Pancreas (tissue), 10 donors: ENCODE data around the gene DIDO1. TPM values are rescaled to one million over a fixed set of nuclear protein-coding genes. Genes with fewer than 3 reads are reported as not detected.

Experiments used
- ATAC-seq, 4 donors: fragments of 200-7000 bp; cut with Tn5 transposase; one replicate each; pipeline versions ENCODE4 v1.8.0 to v1.9.1; 2020; ENCODE audit warnings: mild to moderate bottlenecking in 4 of 4, moderate library complexity in 4 of 4
- DNase-seq, 6 donors: peaks; one replicate each; pipeline ENCODE4 v3.0.0-alpha.2; 2020
- FAIRE-seq: peaks from 2 replicates; lab custom pipeline; 2012; peaks lifted over from hg19 to GRCh38; lab: Jason Lieb, UNC
- H3K27ac ChIP-seq, 4 donors: fragments of 200-600 bp; sonication (generic); 1 replicate in 3 of 4; 2 replicates in 1 of 4; pipeline versions ENCODE4 v1.5.0 to v1.8.0; 2020
- H3K27me3 ChIP-seq, 4 donors: fragments of 200-600 bp; one replicate each; pipeline ENCODE4 v1.8.0; 2021
- H3K36me3 ChIP-seq, 3 donors: fragments of 200-600 bp; sonication (generic) in 1 of 3; one replicate each; pipeline versions ENCODE4 v1.5.0 to v1.8.0; 2020 to 2021
- H3K4me1 ChIP-seq, 3 donors: fragments of 200-600 bp; one replicate each; pipeline ENCODE4 v1.8.0; 2021
- H3K4me3 ChIP-seq, 4 donors: fragments of 200-600 bp; sonication (generic) in 2 of 4; one replicate each; pipeline versions ENCODE4 v1.5.0 to v1.8.0; 2020 to 2021
- H3K9me3 ChIP-seq, 4 donors: fragments of 200-600 bp; one replicate each; pipeline ENCODE4 v1.8.0; 2021
- CTCF ChIP-seq, 4 donors: fragments of 200-600 bp; sonication (generic) in 3 of 4; IDR thresholded peaks; one replicate each; pipeline versions ENCODE4 v1.5.0 to v1.8.0; 2021; ENCODE audit warnings: antibody characterized with exemption in 4 of 4
- WGBS, 2 donors: extraction: QIAGEN DNeasy Blood & Tissue Kit; methylation state at CpG; one replicate each; pipeline ENCODE4 v1.1.7; 2013; 5-methylcytosine and 5-hydroxymethylcytosine counted together
- intact Hi-C, 3 donors: fragments of 100-400 bp; cut with DNase I; formaldehyde crosslinking; loops; one replicate each; pipeline versions ENCODE4 v1.11.1 to v1.14.2; 2022
- polyA plus RNA-seq, 2 donors: library from polyadenylated mRNA; stranded (reverse); fragments of 200-250 nt; gene quantifications; one replicate each; pipeline ENCODE4 v1.2.3, GENCODE V29; 2013
- total RNA-seq, 6 donors: library from RNA; stranded (reverse); fragmentation: NEBNext Ultra II Directional in 4 of 6; extraction: Animal tissue kit (Norgen Biotek cat#: 25700) in 4 of 6; gene quantifications; one replicate each; pipeline versions ENCODE4 v1.2.1 to v1.2.4, GENCODE V29; 2021 to 2023
- donor health status: healthy with polysubstance abuse.
- donor health status: DM: no; HTN: no; CAD: no; lungs with moderate emphysema.
- donor health status: DM: no; HTN: no; CAD: no.
- donor health status: control.
- donor health status: control.
- donor health status: Bipolar disorder and iron deficiency.
- donor health status: DM: yes; HTN: yes; CAD: no.
- donor health status: DM: no; HTN: no; CAD: no.
- donor health status: DM: no; HTN: no; CAD: no.
- donor health status: DM: yes; HTN: yes; CAD: no.

Gene DIDO1
- total and polyA plus RNA-seq, 8 donors = 16.7 to 29.8 (median 18.5) TPM

GRCh38 chr20:62965363-62965771 lies 39.1 kb upstream of the DIDO1 start:
- no peaks in the 10 kb centered on the region for H3K27me3 ChIP-seq
- H3K4me3 ChIP-seq = no peak overlapping the region
- H3K27ac ChIP-seq = no peak overlapping the region
- WGBS, 2 donors = 76 to 84% methylated on average over 16 to 19 of the region's 19 CpGs
- intact Hi-C loops = no loop called here
- DNase-seq (peak in 1 of 6 donors; percentile 40), ATAC-seq (no peak), FAIRE-seq (no peak)
- H3K9me3 ChIP-seq = no peaks in the 10 kb centered on the region
- H3K36me3 ChIP-seq = no peaks in the 10 kb centered on the region
- no peak for TF ChIP-seq CTCF (IDR thresholded peaks at IDR 0.05)
- H3K4me1 ChIP-seq = no peaks in the 10 kb centered on the region

DNA sequence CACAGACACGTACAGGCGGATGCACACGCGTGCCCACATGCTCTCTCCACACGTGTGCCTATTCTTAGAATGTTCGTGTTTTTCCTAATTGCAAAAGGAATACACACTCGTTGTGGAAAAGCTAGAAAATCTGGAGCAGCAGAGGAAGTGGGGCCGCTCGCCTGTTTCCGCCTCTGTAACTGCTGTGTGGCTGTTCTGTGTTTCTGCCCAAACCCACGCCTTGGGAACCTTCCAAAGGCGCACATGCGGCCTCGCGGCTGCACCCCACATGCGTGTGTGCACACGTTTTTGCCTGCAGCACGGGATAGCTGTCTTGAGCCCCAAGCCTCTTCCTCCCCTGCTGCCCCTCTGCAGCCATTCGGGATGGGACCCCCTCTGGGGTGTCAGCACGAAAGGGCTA lies 38.4 kb upstream of the DIDO1 start:
- no peak for FAIRE-seq
- no peaks in the 10 kb centered on the region for H3K9me3 ChIP-seq
- TF ChIP-seq CTCF (IDR thresholded peaks at IDR 0.05) = no peak
- no peaks in the 10 kb centered on the region for H3K4me1 ChIP-seq
- H3K27me3 ChIP-seq = no peaks in the 10 kb centered on the region
- H3K4me3 ChIP-seq = no peak overlapping the region
- ATAC-seq = no peak
- no peaks in the 10 kb centered on the region for H3K36me3 ChIP-seq
- intact Hi-C loops = no loop called here
- DNase-seq = peak in 1 of 6 donors; percentile 38
- H3K27ac ChIP-seq = no peak overlapping the region
- 66 to 78% methylated on average over 20 of the region's 20 CpGs for WGBS, 2 donors

DNA sequence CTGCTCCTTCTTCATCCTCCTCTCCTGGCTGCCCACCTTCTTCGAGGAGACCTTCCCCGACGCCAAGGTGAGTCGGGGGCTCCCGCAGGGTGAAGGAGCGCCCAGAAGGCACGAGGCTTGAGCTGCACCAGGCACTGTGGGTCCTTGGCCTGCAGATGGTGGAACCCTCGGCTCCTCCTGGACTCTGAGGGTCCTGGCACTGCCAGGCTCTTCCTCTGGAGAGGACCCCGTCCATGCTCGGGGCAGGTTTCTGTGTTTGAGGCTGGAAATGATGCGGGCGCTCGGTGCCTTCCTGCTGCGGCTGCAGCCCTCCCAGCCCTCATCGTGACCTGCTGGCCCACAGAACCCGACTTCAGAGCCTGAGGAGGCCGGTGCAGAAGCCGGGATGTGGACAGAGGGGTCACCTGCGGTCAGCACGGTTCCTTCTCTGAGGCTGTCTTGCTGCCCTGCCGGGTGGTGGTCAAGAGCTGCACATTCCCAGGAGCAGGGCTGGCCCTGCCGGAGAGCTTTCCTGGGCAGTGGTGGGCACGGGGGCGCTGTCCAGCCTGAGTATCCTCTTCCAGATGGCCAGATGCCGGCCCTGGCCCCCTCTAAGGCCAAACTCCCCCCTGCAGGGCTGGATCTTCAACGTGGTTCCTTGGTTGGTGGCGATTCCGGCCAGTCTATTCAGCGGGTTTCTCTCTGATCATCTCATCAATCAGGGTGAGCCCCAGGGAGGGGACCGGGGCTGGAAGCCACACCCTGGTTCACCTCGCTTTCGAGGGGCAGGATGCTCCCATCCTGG lies 37.5 kb upstream of the DIDO1 start:
- Histone ChIP-seq H3K9me3 (no peaks in the 10 kb centered on the region), H3K27me3 (no peaks in the 10 kb centered on the region), H3K4me3 (no peak overlapping the region), H3K4me1 (no peaks in the 10 kb centered on the region), H3K36me3 (no peaks in the 10 kb centered on the region), H3K27ac (no peak overlapping the region)
- DNase-seq (peak in 2 of 6 donors; percentile 5 to 47), FAIRE-seq (no peak), ATAC-seq (no peak)
- no peak for TF ChIP-seq CTCF (IDR thresholded peaks at IDR 0.05)
- WGBS, 2 donors = 69 to 87% methylated on average over 32 of the region's 32 CpGs
- intact Hi-C loops = no loop called here

DNA sequence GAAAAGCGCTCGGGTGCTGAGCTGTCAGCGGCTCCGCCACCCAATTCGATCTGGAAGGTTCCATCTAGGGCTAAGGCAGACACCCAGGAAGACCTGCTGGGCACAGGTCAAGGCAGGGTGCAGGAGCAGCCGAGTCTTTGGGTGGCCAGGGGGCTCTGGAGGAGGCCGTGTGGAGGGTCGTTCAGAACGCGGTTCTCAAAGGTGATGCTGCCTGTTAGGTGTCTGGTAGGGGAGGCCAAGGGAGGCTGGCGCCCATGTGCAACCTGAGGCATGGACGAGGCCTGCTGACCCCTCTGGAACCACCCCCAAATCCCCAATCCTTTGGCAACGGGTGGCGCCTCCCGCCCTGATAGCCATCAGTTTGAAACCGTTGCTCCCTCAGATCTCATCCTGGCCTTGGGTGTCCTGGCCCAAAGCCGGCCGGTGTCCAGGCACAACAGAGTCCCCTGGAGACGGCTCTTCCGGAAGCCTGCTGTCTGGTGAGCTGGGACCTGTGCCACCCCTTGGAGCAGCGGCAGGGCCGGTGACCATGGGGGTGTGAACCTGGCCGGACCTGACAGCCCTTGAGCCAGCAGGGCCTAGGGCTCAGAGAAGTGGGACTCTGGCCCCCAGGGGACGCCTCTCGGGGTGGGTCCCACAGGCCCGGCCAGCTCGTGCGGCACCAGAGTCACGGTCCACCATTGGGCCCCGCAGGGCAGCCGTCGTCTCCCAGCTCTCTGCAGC lies 36.7 kb upstream of the DIDO1 start:
- H3K4me1 ChIP-seq = no peaks in the 10 kb centered on the region
- no peak for ATAC-seq
- H3K4me3 ChIP-seq = no peak overlapping the region
- intact Hi-C loops = no loop called here
- DNase-seq = peak in 2 of 6 donors; percentile 16 to 52
- no peaks in the 10 kb centered on the region for H3K9me3 ChIP-seq
- FAIRE-seq = no peak
- no peaks in the 10 kb centered on the region for H3K36me3 ChIP-seq
- TF ChIP-seq CTCF (IDR thresholded peaks at IDR 0.05) = no peak
- no peaks in the 10 kb centered on the region for H3K27me3 ChIP-seq
- H3K27ac ChIP-seq = no peak overlapping the region
- WGBS, 2 donors = 76 to 77% methylated on average over 30 to 32 of the region's 32 CpGs
